PFSK-1 (cell line): Measurements from ENCODE around the gene GNAS-AS1.

ENCODE experiments used
- FOXP2 ChIP-seq: optimal IDR thresholded peaks from 2 replicates; pipeline ENCODE3; 2011; ENCODE audit warnings: borderline replicate concordance, control low read depth, inconsistent platforms; ENCODE audit not compliant: insufficient read depth; ENCODE audit errors: extremely low read length, extremely low read depth
- POLR2AphosphoS5 ChIP-seq: IDR thresholded peaks from 2 replicates; pipeline ENCODE4 v1.6.1; 2012; ENCODE audit warnings: low read depth, mild to moderate bottlenecking, control low read depth, low read length, moderate library complexity
- SIN3A ChIP-seq: IDR thresholded peaks from 2 replicates; pipeline ENCODE4 v1.6.1; 2012; ENCODE audit warnings: mild to moderate bottlenecking, low read length, moderate library complexity, borderline replicate concordance; ENCODE audit not compliant: insufficient read depth
- TAF1 ChIP-seq: IDR thresholded peaks from 2 replicates; pipeline ENCODE4 v1.6.1; 2012; ENCODE audit warnings: low read length, control low read depth, borderline replicate concordance; ENCODE audit not compliant: insufficient read depth
- TF ChIP-seq, protein P1 (sequence below), 2 experiments: IDR thresholded peaks; 2 replicates each; pipeline versions ENCODE4 v1.6.1 to v1.8.0; 2011 to 2012; ENCODE audit warnings: low read depth in 2 of 2, low read length in 2 of 2, control low read depth in 1 of 2, inconsistent platforms in 1 of 2, mild to moderate bottlenecking in 1 of 2, moderate library complexity in 1 of 2; ENCODE audit not compliant: insufficient read depth in 1 of 2

Gene GNAS-AS1

GRCh38 chr20:58808271-58809046 lies 42.2 kb downstream of the GNAS-AS1 start:
- TF ChIP-seq TAF1 (no peak), FOXP2 (no peak), SIN3A (no peak), POLR2AphosphoS5 (no peak)
- TF ChIP-seq, protein P1, sequence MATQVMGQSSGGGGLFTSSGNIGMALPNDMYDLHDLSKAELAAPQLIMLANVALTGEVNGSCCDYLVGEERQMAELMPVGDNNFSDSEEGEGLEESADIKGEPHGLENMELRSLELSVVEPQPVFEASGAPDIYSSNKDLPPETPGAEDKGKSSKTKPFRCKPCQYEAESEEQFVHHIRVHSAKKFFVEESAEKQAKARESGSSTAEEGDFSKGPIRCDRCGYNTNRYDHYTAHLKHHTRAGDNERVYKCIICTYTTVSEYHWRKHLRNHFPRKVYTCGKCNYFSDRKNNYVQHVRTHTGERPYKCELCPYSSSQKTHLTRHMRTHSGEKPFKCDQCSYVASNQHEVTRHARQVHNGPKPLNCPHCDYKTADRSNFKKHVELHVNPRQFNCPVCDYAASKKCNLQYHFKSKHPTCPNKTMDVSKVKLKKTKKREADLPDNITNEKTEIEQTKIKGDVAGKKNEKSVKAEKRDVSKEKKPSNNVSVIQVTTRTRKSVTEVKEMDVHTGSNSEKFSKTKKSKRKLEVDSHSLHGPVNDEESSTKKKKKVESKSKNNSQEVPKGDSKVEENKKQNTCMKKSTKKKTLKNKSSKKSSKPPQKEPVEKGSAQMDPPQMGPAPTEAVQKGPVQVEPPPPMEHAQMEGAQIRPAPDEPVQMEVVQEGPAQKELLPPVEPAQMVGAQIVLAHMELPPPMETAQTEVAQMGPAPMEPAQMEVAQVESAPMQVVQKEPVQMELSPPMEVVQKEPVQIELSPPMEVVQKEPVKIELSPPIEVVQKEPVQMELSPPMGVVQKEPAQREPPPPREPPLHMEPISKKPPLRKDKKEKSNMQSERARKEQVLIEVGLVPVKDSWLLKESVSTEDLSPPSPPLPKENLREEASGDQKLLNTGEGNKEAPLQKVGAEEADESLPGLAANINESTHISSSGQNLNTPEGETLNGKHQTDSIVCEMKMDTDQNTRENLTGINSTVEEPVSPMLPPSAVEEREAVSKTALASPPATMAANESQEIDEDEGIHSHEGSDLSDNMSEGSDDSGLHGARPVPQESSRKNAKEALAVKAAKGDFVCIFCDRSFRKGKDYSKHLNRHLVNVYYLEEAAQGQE (IDR thresholded peaks at IDR 0.05; ENCODE audit: insufficient read depth in 1 of 2, low read depth in 2 of 2, low read length in 2 of 2), result no peak

- TF ChIP-seq TAF1, result no peak
- no peak for TF ChIP-seq SIN3A
- TF ChIP-seq POLR2AphosphoS5, result no peak
- no peak for TF ChIP-seq FOXP2
- TF ChIP-seq, protein P1 (IDR thresholded peaks at IDR 0.05; ENCODE audit: insufficient read depth in 1 of 2, low read depth in 2 of 2, low read length in 2 of 2), result no peak
Measured at GRCh38 chr20:58807801-58808200, 42.9 kb downstream of the GNAS-AS1 start.

DNA sequence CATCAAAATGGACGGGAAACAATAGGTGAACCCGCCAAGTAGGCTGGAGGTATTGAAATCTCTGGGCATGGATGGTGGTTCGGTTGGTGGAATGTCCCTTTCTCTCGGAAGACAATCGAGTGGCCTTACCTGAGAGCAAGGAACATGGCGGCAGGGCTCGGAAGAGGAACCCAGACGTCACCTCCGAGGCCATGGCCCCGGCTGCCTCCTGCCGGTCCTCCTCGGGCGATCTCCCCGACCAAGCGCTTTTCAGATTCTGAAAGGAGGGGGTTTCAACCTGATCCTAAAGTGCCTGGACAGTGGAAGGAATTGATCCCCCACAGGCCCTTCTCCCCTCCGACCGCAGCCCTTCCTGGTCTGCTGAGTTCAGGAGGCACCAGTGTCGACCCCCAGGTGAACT lies 47.2 kb downstream of the GNAS-AS1 start:
- TF ChIP-seq SIN3A (no peak), FOXP2 (no peak), POLR2AphosphoS5 (no peak), TAF1 (no peak)
- TF ChIP-seq, protein P1 (IDR thresholded peaks at IDR 0.05; ENCODE audit: insufficient read depth in 1 of 2, low read depth in 2 of 2, low read length in 2 of 2), result no peak

DNA sequence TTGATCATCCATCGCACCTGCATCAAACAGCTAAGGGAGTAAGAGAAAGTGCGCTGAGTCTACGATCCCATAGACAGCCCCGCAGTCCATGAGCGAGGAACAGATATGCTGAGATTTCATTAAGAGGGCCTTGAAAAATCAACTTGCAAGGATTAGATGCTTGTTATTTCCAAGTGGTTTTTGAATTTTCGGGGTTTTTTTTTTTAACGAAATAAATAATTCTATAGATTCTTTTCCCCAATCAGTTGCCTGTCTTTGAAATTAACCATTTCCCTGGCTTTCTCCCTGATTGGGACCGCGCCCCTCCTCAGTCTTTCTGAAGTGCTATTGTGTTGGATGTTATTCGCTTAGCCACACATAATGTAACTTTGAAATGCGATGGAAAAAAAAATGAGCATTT lies 48.6 kb downstream of the GNAS-AS1 start:
- TF ChIP-seq FOXP2 (no peak), SIN3A (no peak), POLR2AphosphoS5 (no peak), TAF1 (no peak)
- TF ChIP-seq, protein P1 (IDR thresholded peaks at IDR 0.05; ENCODE audit: insufficient read depth in 1 of 2, low read depth in 2 of 2, low read length in 2 of 2), result no peak

DNA sequence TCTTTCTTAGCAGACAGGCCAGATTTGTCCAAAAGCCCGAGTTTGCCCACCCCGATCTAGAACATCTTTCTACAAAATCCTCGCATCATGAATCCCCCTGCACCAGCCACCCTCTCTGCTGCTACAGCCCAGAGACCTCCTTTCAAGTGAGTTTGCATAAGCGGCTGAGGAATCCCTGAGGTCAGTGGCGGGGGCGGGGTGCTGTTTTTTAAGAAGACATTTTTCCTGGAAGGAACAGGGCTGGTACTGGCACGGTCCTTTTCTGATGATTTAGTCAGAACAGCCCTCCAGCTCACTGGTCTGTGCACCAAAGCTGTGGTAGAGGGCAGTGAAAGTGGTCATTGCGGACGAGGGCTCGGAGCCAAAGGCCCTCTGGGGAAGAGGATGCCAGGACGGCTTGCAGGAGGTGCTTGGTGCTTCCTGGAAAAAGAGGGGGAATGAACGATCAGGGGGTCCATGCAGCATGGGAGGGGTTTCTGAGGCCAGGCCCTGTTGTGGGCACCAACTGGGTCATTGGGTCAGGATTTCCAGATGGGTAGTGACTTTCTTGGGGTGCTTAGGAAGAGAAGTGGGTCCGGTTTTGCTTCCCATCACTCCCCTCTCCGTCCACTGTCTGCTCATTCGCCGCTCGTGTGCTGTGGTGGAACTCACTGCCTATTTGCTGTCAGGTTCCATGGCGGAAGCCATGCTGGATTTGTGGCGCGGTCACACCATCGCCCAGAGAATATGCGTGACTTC lies 50.4 kb downstream of the GNAS-AS1 start:
- TF ChIP-seq SIN3A (no peak), POLR2AphosphoS5 (no peak), FOXP2 (no peak), TAF1 (no peak)
- TF ChIP-seq, protein P1 (IDR thresholded peaks at IDR 0.05; ENCODE audit: insufficient read depth in 1 of 2, low read depth in 2 of 2, low read length in 2 of 2), result no peak
